Esophagus muscularis mucosa (tissue), 4 donors: Measurements from ENCODE around the gene NETO1. TPM values are rescaled to one million over a fixed set of nuclear protein-coding genes. Genes with fewer than 3 reads are reported as not detected.

Experiments used
- DNase-seq: peaks from one replicate; pipeline ENCODE4 v3.0.0-alpha.2; 2017; ENCODE audit errors: extremely low spot score
- H3K27ac ChIP-seq, 4 donors: fragments of 200-600 bp; sonication (generic); replicated peaks in 1 of 4; 1 replicate in 3 of 4; 2 replicates in 1 of 4; pipeline ENCODE4 v1.5.1; 2016 to 2019; ENCODE audit warnings: mild to moderate bottlenecking in 1 of 4
- H3K27me3 ChIP-seq, 4 donors: fragments of 200-600 bp; sonication (generic); one replicate each; pipeline versions ENCODE4 v1.5.1 to v1.6.0; 2016 to 2019
- H3K36me3 ChIP-seq, 4 donors: fragments of 200-600 bp; sonication (generic); one replicate each; pipeline ENCODE4 v1.5.1; 2016 to 2019
- H3K4me1 ChIP-seq, 4 donors: fragments of 200-600 bp; sonication (generic); one replicate each; pipeline ENCODE4 v1.5.1; 2016 to 2019
- H3K4me3 ChIP-seq, 4 donors: fragments of 200-600 bp; sonication (generic); 1 replicate in 2 of 4; 2 replicates in 2 of 4; pipeline ENCODE4 v1.5.1; 2016 to 2019; ENCODE audit warnings: mild to moderate bottlenecking in 4 of 4, moderate library complexity in 1 of 4
- H3K9me3 ChIP-seq, 4 donors: fragments of 200-600 bp; sonication (generic); 1 replicate in 3 of 4; 2 replicates in 1 of 4; pipeline ENCODE4 v1.5.1; 2016 to 2019
- CTCF ChIP-seq, 3 experiments: fragments of 200-600 bp in 2 of 3; fragments of 450-650 bp in 1 of 3; sonication (generic) in 2 of 3; IDR thresholded peaks; one replicate each; pipeline ENCODE4 v1.5.1; 2017 to 2019; ENCODE audit warnings: antibody characterized with exemption in 3 of 3, mild to moderate bottlenecking in 2 of 3, moderate library complexity in 1 of 3
- EP300 ChIP-seq: sonication (generic); formaldehyde crosslinking; IDR thresholded peaks from one replicate; pipeline ENCODE4 v1.6.1; 2017; ENCODE audit warnings: antibody characterized with exemption
- POLR2A ChIP-seq: fragments of 450-650 bp; IDR thresholded peaks from one replicate; pipeline ENCODE4 v1.6.1; 2017; ENCODE audit warnings: antibody characterized with exemption, moderate library complexity, mild to moderate bottlenecking, low read depth
- POLR2AphosphoS5 ChIP-seq, 2 donors: sonication (generic); formaldehyde crosslinking; IDR thresholded peaks; one replicate each; pipeline ENCODE4 v1.6.1; 2017; ENCODE audit warnings: antibody characterized with exemption in 2 of 2
- WGBS: methylation state at CpG from one replicate; pipeline ENCODE4 v1.1.5; 2018; 5-methylcytosine and 5-hydroxymethylcytosine counted together
- intact Hi-C: fragments of 100-400 bp; cut with DNase I; formaldehyde crosslinking; loops from one replicate; pipeline ENCODE4 v1.15.1; 2023
- total RNA-seq, 4 donors: library from RNA; depleted of rRNA; stranded (reverse); fragments of >200 nt; gene quantifications; one replicate each; pipeline versions ENCODE4 v1.1.0 to v1.2.1, GENCODE V29; 2016

Gene NETO1
- total RNA-seq, 4 donors from 2014 or later = 0.13 to 0.50 (median 0.34) TPM; not detected in 1

- 79% methylated on average over 4 of the region's 4 CpGs for WGBS
- TF ChIP-seq POLR2AphosphoS5 (IDR thresholded peaks at IDR 0.05) = no peak
- no peak for TF ChIP-seq EP300
- TF ChIP-seq CTCF (IDR thresholded peaks at IDR 0.05) = no peak
- TF ChIP-seq POLR2A = no peak
- Histone ChIP-seq H3K36me3 (no peaks in the 10 kb centered on the region), H3K4me3 (no peak overlapping the region), H3K9me3 (no peaks in the 10 kb centered on the region), H3K27me3 (no peaks in the 10 kb centered on the region), H3K4me1 (no peaks in the 10 kb centered on the region), H3K27ac (no peak overlapping the region)
- intact Hi-C loops = no loop called here
- DNase-seq = no peak
Observed at GRCh38 chr18:72738136-72738535, 129.7 kb downstream of the NETO1 start.

GRCh38 chr18:72727776-72728175, 140.0 kb downstream of the NETO1 start:
- no peak for DNase-seq
- no peaks in the 10 kb centered on the region for H3K4me1 ChIP-seq
- H3K27me3 ChIP-seq = no peaks in the 10 kb centered on the region
- peaks cover 0 to 5% (median 0%) of the 10 kb centered on the region in 4 donors for H3K9me3 ChIP-seq
- no peaks in the 10 kb centered on the region for H3K36me3 ChIP-seq
- intact Hi-C loops = no loop called here
- H3K27ac ChIP-seq = no peak overlapping the region
- 90% methylated on average over 6 of the region's 6 CpGs for WGBS
- TF ChIP-seq POLR2AphosphoS5 (IDR thresholded peaks at IDR 0.05) = no peak
- no peak overlapping the region for H3K4me3 ChIP-seq

- Histone ChIP-seq H3K4me3 (no peak overlapping the region), H3K36me3 (no peaks in the 10 kb centered on the region), H3K27ac (no peak overlapping the region), H3K27me3 (no peaks in the 10 kb centered on the region), H3K9me3 (peaks cover 0 to 5% (median 0%) of the 10 kb centered on the region in 4 donors), H3K4me1 (no peaks in the 10 kb centered on the region)
- no peak for TF ChIP-seq POLR2AphosphoS5 (IDR thresholded peaks at IDR 0.05)
- no peak for TF ChIP-seq EP300
- no peak for TF ChIP-seq POLR2A
- no peak for TF ChIP-seq CTCF (IDR thresholded peaks at IDR 0.05)
- intact Hi-C loops = no loop called here
- 57% methylated on average over 5 of the region's 5 CpGs for WGBS
- no peak for DNase-seq
Observed at GRCh38 chr18:72727038-72727655, 140.6 kb downstream of the NETO1 start.

- intact Hi-C loops = no loop called here
- 84% methylated on average over 4 of the region's 4 CpGs for WGBS
- no peak overlapping the region for H3K4me3 ChIP-seq
Observed at GRCh38 chr18:72726201-72726600, 141.6 kb downstream of the NETO1 start.

GRCh38 chr18:72721330-72721729, 146.5 kb downstream of the NETO1 start:
- TF ChIP-seq POLR2A (no peak), POLR2AphosphoS5 (IDR thresholded peaks at IDR 0.05) (no peak), CTCF (IDR thresholded peaks at IDR 0.05) (no peak), EP300 (no peak)
- WGBS = 47% methylated on average over 3 of the region's 3 CpGs
- no peak overlapping the region for H3K4me3 ChIP-seq

More at GRCh38 chr18:72726201-72726600, 141.6 kb downstream of the NETO1 start:
- TF ChIP-seq CTCF (IDR thresholded peaks at IDR 0.05) = no peak
- TF ChIP-seq EP300 = no peak
- no peak for TF ChIP-seq POLR2AphosphoS5 (IDR thresholded peaks at IDR 0.05)
- no peak for TF ChIP-seq POLR2A
- Histone ChIP-seq H3K27ac (no peak overlapping the region), H3K4me1 (no peaks in the 10 kb centered on the region), H3K36me3 (no peaks in the 10 kb centered on the region), H3K9me3 (peaks cover 0 to 5% (median 0%) of the 10 kb centered on the region in 4 donors), H3K27me3 (no peaks in the 10 kb centered on the region)
- DNase-seq = no peak

More at GRCh38 chr18:72721330-72721729, 146.5 kb downstream of the NETO1 start:
- Histone ChIP-seq H3K27me3 (no peaks in the 10 kb centered on the region), H3K27ac (no peak overlapping the region), H3K4me1 (no peaks in the 10 kb centered on the region), H3K9me3 (peaks cover 0 to 4% (median 0%) of the 10 kb centered on the region in 4 donors), H3K36me3 (no peaks in the 10 kb centered on the region)
- DNase-seq = no peak
- intact Hi-C loops = no loop called here
